Measurements from ENCODE around the gene CRACR2A. TPM values are rescaled to one million over a fixed set of nuclear protein-coding genes. Genes with fewer than 3 reads are reported as not detected.
A peak's percentile ranks its signal among the peaks of the same experiment; 100 is the strongest.

The CRACR2A gene
- polyA plus RNA-seq, 1 donor from 2014 or later = 2.1 TPM

DNA sequence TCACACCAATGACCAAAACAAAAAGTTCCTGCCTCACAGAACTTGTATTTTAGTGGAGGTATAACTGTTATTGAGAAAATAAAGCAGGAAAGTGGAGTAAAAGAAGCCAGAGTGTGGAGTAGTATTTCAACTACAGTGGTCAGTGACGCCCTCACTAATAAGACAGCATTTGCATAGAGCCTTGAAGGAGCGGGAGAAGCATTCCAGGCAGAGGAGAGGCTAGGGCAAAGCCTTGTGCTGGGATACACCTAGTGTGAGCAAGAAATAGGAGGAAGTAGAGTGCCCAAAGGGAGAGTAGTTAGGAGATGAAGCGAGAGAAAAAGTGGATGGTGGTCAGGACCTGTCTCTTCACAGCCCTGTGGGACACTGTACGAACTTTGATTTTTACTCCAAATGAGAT is 107.8 kb downstream of the CRACR2A start:
- H3K27me3 ChIP-seq (ENCODE audit: insufficient read depth, low read depth, low read length) = no peaks in the 10 kb centered on the region
- H3K9me3 ChIP-seq (ENCODE audit: low read length) = no peaks in the 10 kb centered on the region
- no peak overlapping the region for H2AFZ ChIP-seq (ENCODE audit: low read depth, low read length)
- no peak overlapping the region for H3K27ac ChIP-seq (ENCODE audit: low read length)
- no peak overlapping the region for H3K4me2 ChIP-seq (ENCODE audit: low read length)
- H3K79me2 ChIP-seq (replicated peaks; ENCODE audit: insufficient read depth, low read length) = no peaks in the 10 kb centered on the region
- no peaks in the 10 kb centered on the region for H3K9me2 ChIP-seq (ENCODE audit: insufficient read depth, low read length)
- H3F3A ChIP-seq (ENCODE audit: insufficient read depth, low read length, poor library complexity, severe bottlenecking) = no peaks in the 10 kb centered on the region
- no peaks in the 10 kb centered on the region for H4K20me1 ChIP-seq (ENCODE audit: insufficient read depth)
- no peak overlapping the region for H3K9ac ChIP-seq (ENCODE audit: low read length)
- H3K36me3 ChIP-seq (ENCODE audit: insufficient read depth, low read length) = no peaks in the 10 kb centered on the region
- no peak overlapping the region for H3K4me3 ChIP-seq (ENCODE audit: low read length)
- TF ChIP-seq MXI1 (conservative IDR thresholded peaks at IDR 0.05; ENCODE audit: poor library complexity, severe bottlenecking) = no peak
- no peak for TF ChIP-seq POLR2AphosphoS5 (IDR thresholded peaks at IDR 0.05)
- no peak for TF ChIP-seq EP300 (conservative IDR thresholded peaks at IDR 0.05; ENCODE audit: poor library complexity, severe bottlenecking)
- TF ChIP-seq, protein P1, sequence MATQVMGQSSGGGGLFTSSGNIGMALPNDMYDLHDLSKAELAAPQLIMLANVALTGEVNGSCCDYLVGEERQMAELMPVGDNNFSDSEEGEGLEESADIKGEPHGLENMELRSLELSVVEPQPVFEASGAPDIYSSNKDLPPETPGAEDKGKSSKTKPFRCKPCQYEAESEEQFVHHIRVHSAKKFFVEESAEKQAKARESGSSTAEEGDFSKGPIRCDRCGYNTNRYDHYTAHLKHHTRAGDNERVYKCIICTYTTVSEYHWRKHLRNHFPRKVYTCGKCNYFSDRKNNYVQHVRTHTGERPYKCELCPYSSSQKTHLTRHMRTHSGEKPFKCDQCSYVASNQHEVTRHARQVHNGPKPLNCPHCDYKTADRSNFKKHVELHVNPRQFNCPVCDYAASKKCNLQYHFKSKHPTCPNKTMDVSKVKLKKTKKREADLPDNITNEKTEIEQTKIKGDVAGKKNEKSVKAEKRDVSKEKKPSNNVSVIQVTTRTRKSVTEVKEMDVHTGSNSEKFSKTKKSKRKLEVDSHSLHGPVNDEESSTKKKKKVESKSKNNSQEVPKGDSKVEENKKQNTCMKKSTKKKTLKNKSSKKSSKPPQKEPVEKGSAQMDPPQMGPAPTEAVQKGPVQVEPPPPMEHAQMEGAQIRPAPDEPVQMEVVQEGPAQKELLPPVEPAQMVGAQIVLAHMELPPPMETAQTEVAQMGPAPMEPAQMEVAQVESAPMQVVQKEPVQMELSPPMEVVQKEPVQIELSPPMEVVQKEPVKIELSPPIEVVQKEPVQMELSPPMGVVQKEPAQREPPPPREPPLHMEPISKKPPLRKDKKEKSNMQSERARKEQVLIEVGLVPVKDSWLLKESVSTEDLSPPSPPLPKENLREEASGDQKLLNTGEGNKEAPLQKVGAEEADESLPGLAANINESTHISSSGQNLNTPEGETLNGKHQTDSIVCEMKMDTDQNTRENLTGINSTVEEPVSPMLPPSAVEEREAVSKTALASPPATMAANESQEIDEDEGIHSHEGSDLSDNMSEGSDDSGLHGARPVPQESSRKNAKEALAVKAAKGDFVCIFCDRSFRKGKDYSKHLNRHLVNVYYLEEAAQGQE (IDR thresholded peaks at IDR 0.05; ENCODE audit: borderline replicate concordance) = no peak
- TF ChIP-seq SMC3 (conservative IDR thresholded peaks at IDR 0.05; ENCODE audit: poor library complexity) = no peak
- TF ChIP-seq EZH2 (IDR thresholded peaks at IDR 0.05; ENCODE audit: borderline replicate concordance, insufficient read depth, low read length, poor library complexity, severe bottlenecking) = no peak
- TF ChIP-seq TAF1 (IDR thresholded peaks at IDR 0.05; ENCODE audit: low read depth) = no peak
- TF ChIP-seq, protein P2, sequence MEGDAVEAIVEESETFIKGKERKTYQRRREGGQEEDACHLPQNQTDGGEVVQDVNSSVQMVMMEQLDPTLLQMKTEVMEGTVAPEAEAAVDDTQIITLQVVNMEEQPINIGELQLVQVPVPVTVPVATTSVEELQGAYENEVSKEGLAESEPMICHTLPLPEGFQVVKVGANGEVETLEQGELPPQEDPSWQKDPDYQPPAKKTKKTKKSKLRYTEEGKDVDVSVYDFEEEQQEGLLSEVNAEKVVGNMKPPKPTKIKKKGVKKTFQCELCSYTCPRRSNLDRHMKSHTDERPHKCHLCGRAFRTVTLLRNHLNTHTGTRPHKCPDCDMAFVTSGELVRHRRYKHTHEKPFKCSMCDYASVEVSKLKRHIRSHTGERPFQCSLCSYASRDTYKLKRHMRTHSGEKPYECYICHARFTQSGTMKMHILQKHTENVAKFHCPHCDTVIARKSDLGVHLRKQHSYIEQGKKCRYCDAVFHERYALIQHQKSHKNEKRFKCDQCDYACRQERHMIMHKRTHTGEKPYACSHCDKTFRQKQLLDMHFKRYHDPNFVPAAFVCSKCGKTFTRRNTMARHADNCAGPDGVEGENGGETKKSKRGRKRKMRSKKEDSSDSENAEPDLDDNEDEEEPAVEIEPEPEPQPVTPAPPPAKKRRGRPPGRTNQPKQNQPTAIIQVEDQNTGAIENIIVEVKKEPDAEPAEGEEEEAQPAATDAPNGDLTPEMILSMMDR (IDR thresholded peaks at IDR 0.05; ENCODE audit: poor library complexity, severe bottlenecking) = no peak
- TF ChIP-seq RAD21 (conservative IDR thresholded peaks at IDR 0.05) = no peak

DNA sequence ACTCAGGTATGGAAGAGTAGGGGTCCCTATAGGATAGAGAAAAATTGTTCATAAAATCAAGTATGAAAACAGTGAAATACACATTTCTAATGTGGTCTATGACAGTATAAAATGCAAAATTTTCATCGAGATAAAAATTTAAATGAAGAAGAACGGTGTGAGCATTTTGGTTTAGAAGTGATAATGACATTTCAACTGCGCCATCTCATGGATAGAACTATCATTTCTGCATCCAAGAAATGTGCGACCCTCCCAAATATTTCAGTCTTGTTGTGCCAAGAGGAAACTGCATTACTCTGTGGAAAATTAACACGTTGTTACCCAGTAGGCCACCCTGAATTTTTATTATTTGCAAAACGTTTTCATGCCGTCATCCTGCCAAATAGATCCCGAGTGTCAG is 108.8 kb downstream of the CRACR2A start:
- H3F3A ChIP-seq (ENCODE audit: insufficient read depth, low read length, poor library complexity, severe bottlenecking) = no peaks in the 10 kb centered on the region
- no peak overlapping the region for H2AFZ ChIP-seq (ENCODE audit: low read depth, low read length)
- TF ChIP-seq POLR2AphosphoS5 (IDR thresholded peaks at IDR 0.05) = no peak
- TF ChIP-seq, protein P1 (IDR thresholded peaks at IDR 0.05; ENCODE audit: borderline replicate concordance) = no peak
- no peak for TF ChIP-seq EZH2 (IDR thresholded peaks at IDR 0.05; ENCODE audit: borderline replicate concordance, insufficient read depth, low read length, poor library complexity, severe bottlenecking)
- no peak for TF ChIP-seq EP300 (conservative IDR thresholded peaks at IDR 0.05; ENCODE audit: poor library complexity, severe bottlenecking)
- peak; percentile 77 for TF ChIP-seq SMC3 (conservative IDR thresholded peaks at IDR 0.05; ENCODE audit: poor library complexity)
- TF ChIP-seq, protein P2 (IDR thresholded peaks at IDR 0.05; ENCODE audit: poor library complexity, severe bottlenecking) = peak; percentile 65
- no peak for TF ChIP-seq MXI1 (conservative IDR thresholded peaks at IDR 0.05; ENCODE audit: poor library complexity, severe bottlenecking)
- TF ChIP-seq TAF1 (IDR thresholded peaks at IDR 0.05; ENCODE audit: low read depth) = no peak
- peak; percentile 70 for TF ChIP-seq RAD21 (conservative IDR thresholded peaks at IDR 0.05)
- no peak overlapping the region for H3K4me2 ChIP-seq (ENCODE audit: low read length)
- no peaks in the 10 kb centered on the region for H3K27me3 ChIP-seq (ENCODE audit: insufficient read depth, low read depth, low read length)
- H3K79me2 ChIP-seq (replicated peaks; ENCODE audit: insufficient read depth, low read length) = no peaks in the 10 kb centered on the region
- no peaks in the 10 kb centered on the region for H3K9me2 ChIP-seq (ENCODE audit: insufficient read depth, low read length)
- no peak overlapping the region for H3K27ac ChIP-seq (ENCODE audit: low read length)
- H3K9ac ChIP-seq (ENCODE audit: low read length) = no peak overlapping the region
- no peak overlapping the region for H3K4me3 ChIP-seq (ENCODE audit: low read length)
- no peaks in the 10 kb centered on the region for H3K36me3 ChIP-seq (ENCODE audit: insufficient read depth, low read length)
- no peaks in the 10 kb centered on the region for H3K9me3 ChIP-seq (ENCODE audit: low read length)
- H4K20me1 ChIP-seq (ENCODE audit: insufficient read depth) = no peaks in the 10 kb centered on the region

All from neural cell (in vitro differentiated cells).